GM12872 (cell line): ENCODE measurements around the gene PLEKHA6.

Experiments
- CTCF ChIP-seq: IDR thresholded peaks from 3 replicates; pipeline ENCODE4 v1.5.1; 2011; ENCODE audit warnings: low read depth, mild to moderate bottlenecking, low read length, moderate library complexity; ENCODE audit not compliant: insufficient read depth

PLEKHA6 gene

GRCh38 chr1:204367193-204367858, 7.6 kb upstream of the PLEKHA6 start:
- no peak for TF ChIP-seq CTCF

GRCh38 chr1:204366759-204367158, 7.0 kb upstream of the PLEKHA6 start:
- TF ChIP-seq CTCF = peak; percentile 61

GRCh38 chr1:204363335-204364114, 3.8 kb upstream of the PLEKHA6 start:
- TF ChIP-seq CTCF = peak; percentile 99

- TF ChIP-seq CTCF = no peak
These were observed 3.2 kb upstream of the PLEKHA6 start for GRCh38 chr1:204362984-204363334.

GRCh38 chr1:204361781-204362180, 2.1 kb upstream of the PLEKHA6 start:
- TF ChIP-seq CTCF = no peak

GRCh38 chr1:204361341-204361771, 1.6 kb upstream of the PLEKHA6 start:
- no peak for TF ChIP-seq CTCF

GRCh38 chr1:204360314-204360713, 585 bp upstream of the PLEKHA6 start:
- TF ChIP-seq CTCF = no peak
